Epithelial cell of esophagus (primary cell): ENCODE data around the gene NUAK1.

Source experiments
- DNase-seq: peaks from one replicate; pipeline ENCODE4 v3.0.0; 2010; ENCODE audit warnings: low read depth
- H3K4me3 ChIP-seq: 2 replicates; pipeline ENCODE4 v1.5.1; 2011; ENCODE audit warnings: mild to moderate bottlenecking, low read length, control low read depth
- TF ChIP-seq, protein P1 (sequence below): IDR thresholded peaks from 2 replicates; pipeline ENCODE4 v1.5.1; 2011; ENCODE audit warnings: low read depth, mild to moderate bottlenecking, low read length, control low read depth, inconsistent platforms; ENCODE audit not compliant: insufficient read depth; ENCODE audit errors: missing control alignments

NUAK1 gene

DNA sequence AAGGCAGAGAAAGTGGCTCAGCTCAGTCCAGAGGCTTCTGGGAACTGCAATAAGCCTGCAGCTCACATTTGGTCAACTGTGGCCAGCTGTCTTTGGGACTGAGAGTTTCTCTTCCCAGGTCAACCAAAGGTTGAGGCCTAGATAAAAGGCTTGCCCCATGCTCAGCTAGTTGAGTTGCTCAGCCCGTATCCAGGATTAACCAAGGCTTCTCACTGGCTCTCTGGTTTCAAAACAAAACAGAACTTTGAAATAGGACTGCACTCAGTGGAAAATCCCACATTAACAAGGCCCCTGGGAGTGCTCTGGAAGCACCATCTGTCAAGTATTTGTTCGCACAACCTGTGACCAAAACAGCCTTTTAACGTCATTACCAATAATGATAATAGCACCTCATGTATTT, 40.3 kb upstream of the NUAK1 start:
- no peak overlapping the region for H3K4me3 ChIP-seq
- no peak for DNase-seq
- TF ChIP-seq, protein P1, sequence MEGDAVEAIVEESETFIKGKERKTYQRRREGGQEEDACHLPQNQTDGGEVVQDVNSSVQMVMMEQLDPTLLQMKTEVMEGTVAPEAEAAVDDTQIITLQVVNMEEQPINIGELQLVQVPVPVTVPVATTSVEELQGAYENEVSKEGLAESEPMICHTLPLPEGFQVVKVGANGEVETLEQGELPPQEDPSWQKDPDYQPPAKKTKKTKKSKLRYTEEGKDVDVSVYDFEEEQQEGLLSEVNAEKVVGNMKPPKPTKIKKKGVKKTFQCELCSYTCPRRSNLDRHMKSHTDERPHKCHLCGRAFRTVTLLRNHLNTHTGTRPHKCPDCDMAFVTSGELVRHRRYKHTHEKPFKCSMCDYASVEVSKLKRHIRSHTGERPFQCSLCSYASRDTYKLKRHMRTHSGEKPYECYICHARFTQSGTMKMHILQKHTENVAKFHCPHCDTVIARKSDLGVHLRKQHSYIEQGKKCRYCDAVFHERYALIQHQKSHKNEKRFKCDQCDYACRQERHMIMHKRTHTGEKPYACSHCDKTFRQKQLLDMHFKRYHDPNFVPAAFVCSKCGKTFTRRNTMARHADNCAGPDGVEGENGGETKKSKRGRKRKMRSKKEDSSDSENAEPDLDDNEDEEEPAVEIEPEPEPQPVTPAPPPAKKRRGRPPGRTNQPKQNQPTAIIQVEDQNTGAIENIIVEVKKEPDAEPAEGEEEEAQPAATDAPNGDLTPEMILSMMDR: no peak

DNA sequence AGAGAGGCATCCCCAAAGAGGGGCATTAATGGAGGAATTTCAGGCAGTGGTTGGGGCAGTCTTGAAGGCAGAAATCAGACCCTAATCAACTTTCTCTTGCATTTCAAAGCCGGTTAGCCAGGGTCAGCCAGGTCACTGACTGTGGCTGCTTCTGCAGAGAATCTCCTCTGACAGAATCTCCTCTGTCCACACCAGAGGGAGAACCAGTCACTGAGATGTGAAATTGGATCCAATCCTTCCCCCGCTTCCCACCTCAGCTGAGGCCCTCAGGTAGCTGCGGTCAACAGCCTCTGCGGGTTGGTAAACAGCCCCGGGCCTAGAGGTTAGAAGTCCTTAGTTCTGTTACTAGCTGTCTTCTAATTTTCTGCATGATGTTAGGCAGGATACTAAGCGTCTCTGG, 39.8 kb upstream of the NUAK1 start:
- TF ChIP-seq, protein P1: no peak
- no peak for DNase-seq
- H3K4me3 ChIP-seq: no peak overlapping the region

DNA sequence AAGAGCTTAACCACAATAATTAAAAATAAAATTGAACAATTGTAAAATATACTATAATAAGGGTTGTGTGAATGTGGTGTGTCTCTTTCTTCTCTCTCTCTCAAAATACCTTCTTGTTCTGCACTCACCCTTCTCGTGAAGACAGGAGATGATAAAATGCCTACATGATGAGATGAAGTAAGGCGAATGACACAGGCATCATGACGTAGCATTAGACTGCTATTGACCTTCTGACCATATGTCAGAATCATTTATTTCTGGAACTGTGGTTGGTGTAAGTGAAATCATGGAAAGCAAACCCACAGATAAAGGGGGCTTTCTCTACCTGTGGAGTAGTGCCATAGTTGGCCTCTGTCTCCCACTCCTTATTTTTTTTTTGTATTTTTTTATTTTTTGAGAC, 37.8 kb upstream of the NUAK1 start:
- TF ChIP-seq, protein P1: no peak
- no peak overlapping the region for H3K4me3 ChIP-seq
- no peak for DNase-seq

DNA sequence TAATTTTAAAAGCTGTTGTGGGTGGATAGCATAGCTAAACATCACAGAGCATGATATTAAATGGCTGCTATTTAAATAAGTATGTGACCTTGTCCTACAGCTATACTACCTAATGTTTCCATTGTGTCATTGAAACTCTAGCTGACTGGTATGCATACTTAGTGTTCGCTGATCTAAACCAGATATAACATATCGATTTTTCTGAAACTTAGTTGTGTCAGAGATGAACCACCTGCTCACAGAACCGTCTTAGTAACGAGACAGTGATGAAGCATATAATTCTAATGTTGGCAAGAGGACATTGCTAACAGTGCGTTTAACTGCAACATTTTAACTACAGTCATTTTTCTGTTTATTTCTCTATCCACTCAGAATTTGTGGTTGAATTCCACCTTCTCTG, 36.1 kb upstream of the NUAK1 start:
- TF ChIP-seq, protein P1: no peak
- no peak for DNase-seq
- no peak overlapping the region for H3K4me3 ChIP-seq

DNA sequence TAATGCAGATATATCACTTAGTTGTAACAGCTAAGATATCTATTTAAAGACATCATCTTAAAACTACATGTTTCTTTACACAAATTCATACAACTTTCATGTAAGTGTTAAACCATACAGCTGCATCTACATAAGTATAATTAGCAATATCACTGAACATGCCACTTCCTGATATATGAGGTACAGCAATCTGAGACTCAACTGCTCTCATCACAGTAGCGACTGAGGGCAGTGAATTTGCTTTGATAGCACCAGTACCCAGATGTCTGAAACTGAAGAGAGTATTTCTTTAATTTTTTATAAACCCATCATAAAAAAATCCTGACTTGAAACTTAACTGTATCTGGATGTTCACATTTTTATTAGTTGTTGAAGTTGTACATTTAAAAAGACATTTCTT, 34.7 kb upstream of the NUAK1 start:
- TF ChIP-seq, protein P1: no peak
- no peak overlapping the region for H3K4me3 ChIP-seq
- no peak for DNase-seq

DNA sequence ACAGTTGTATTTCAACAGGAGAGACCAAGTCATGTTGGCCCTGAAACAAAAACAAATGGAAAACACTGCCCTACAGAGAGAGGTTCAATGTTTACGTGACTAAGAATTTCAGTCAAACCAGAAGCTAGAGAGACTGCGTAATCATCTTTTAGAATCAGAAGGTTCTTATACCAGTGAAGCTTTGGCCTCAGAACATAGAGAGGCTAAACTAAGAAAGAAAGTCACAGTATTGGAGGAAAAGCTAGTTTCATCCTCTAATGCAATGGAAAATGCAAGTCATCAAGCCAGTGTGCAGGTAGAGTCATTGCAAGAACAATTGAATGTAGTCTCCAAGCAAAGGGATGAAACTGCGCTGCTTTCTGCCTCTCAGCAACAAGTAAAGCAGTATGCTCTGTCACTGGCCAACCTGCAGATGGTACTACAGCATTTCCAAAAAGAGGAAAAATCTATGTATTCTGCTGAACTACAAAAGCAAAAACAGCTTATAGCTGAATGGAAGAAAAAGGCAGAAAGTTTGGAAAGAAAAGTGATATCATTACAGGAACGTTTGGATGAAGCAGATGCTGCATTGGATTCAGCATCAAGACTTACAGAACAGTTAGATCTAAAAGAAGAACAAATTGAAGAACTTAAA, 32.5 kb upstream of the NUAK1 start:
- no peak for DNase-seq
- TF ChIP-seq, protein P1: no peak
- H3K4me3 ChIP-seq: no peak overlapping the region

DNA sequence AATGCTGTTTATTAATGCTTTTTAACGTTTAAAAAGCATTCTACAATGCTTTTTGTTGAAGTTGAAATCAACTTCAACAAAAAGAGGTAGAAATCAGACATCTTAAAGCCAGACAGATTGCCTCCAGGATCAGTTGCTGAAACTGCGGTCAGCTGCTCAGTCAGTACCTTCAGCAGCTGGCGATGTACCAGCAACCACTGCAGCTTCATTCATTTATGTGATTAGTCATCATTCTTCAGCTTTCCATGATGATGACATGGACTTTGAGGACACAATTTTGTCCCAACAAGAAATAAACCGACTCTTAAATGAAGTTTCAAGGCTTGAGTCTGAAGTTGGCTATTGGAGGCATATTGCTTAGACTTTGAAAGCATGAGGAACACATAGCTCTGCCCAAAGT, 31.5 kb upstream of the NUAK1 start:
- H3K4me3 ChIP-seq: no peak overlapping the region
- peak; percentile 66 for DNase-seq
- TF ChIP-seq, protein P1: no peak
